CD14-positive monocyte (primary cell): ENCODE data around the gene SORBS2. TPM values are rescaled to one million over a fixed set of nuclear protein-coding genes. Genes with fewer than 3 reads are reported as not detected.

ENCODE experiments used
- DNase-seq, 3 donors: peaks; one replicate each; pipeline ENCODE4 v3.0.0-alpha.2; 2011 to 2022
- H2AFZ ChIP-seq: 2 replicates; pipeline ENCODE4 v1.6.0; 2012; ENCODE audit warnings: mild to moderate bottlenecking, low read depth, low read length, inconsistent platforms; ENCODE audit not compliant: insufficient read depth, poor library complexity, severe bottlenecking
- H3K27ac ChIP-seq, 2 donors: 1 replicate in 1 of 2; 2 replicates in 1 of 2; pipeline ENCODE4 v1.5.1; 2012 to 2013; ENCODE audit warnings: low read length in 2 of 2, control low read depth in 1 of 2, inconsistent platforms in 1 of 2, low read depth in 1 of 2, mild to moderate bottlenecking in 1 of 2
- H3K27me3 ChIP-seq, 2 donors: one replicate each; pipeline versions ENCODE4 v1.6.0 to v1.6.1; 2011 to 2013; ENCODE audit warnings: low read length in 2 of 2; ENCODE audit not compliant: control insufficient read depth in 2 of 2, insufficient read depth in 2 of 2
- H3K36me3 ChIP-seq, 2 donors: replicated peaks in 1 of 2; 1 replicate in 1 of 2; 2 replicates in 1 of 2; pipeline versions ENCODE4 v1.5.1 to v1.6.1; 2012 to 2013; ENCODE audit warnings: low read length in 2 of 2, control low read depth in 1 of 2, inconsistent platforms in 1 of 2, mild to moderate bottlenecking in 1 of 2; ENCODE audit not compliant: insufficient read depth in 2 of 2, control insufficient read depth in 1 of 2
- H3K4me1 ChIP-seq, 2 donors: 1 replicate in 1 of 2; 2 replicates in 1 of 2; pipeline versions ENCODE4 v1.5.1 to v1.6.1; 2012 to 2013; ENCODE audit warnings: low read length in 2 of 2, control low read depth in 1 of 2, inconsistent platforms in 1 of 2, mild to moderate bottlenecking in 1 of 2, moderate library complexity in 1 of 2; ENCODE audit not compliant: insufficient read depth in 2 of 2, control insufficient read depth in 1 of 2
- H3K4me2 ChIP-seq: replicated peaks from 2 replicates; pipeline ENCODE3; 2012; ENCODE audit warnings: low read length, moderate library complexity, mild to moderate bottlenecking; ENCODE audit not compliant: poor library complexity, severe bottlenecking; ENCODE audit errors: extremely low read depth
- H3K4me3 ChIP-seq, 3 experiments: fragments of 200-600 bp in 1 of 3; sonication (generic) in 1 of 3; replicated peaks in 1 of 3; 1 replicate in 2 of 3; 2 replicates in 1 of 3; pipeline ENCODE4 v1.5.1; 2011 to 2013; ENCODE audit warnings: low read length in 3 of 3, mild to moderate bottlenecking in 3 of 3, control low read depth in 2 of 3, low read depth in 2 of 3, inconsistent platforms in 1 of 3, moderate library complexity in 1 of 3
- H3K79me2 ChIP-seq: 2 replicates; pipeline ENCODE4 v1.6.0; 2012; ENCODE audit warnings: mild to moderate bottlenecking, control low read depth, inconsistent platforms, low read length, moderate library complexity; ENCODE audit not compliant: insufficient read depth
- H3K9ac ChIP-seq: 2 replicates; pipeline ENCODE4 v1.6.0; 2017; ENCODE audit warnings: low read length, mild to moderate bottlenecking; ENCODE audit not compliant: insufficient read depth, poor library complexity, severe bottlenecking
- H3K9me3 ChIP-seq, 2 donors: replicated peaks in 1 of 2; 1 replicate in 1 of 2; 2 replicates in 1 of 2; pipeline versions ENCODE4 v1.5.1 to v1.6.1; 2012 to 2013; ENCODE audit warnings: low read length in 2 of 2, control low read depth in 1 of 2; ENCODE audit not compliant: control insufficient read depth in 1 of 2, insufficient read depth in 1 of 2
- H4K20me1 ChIP-seq: 2 replicates; pipeline ENCODE4 v1.6.0; 2012; ENCODE audit warnings: mild to moderate bottlenecking, low read length, control low read depth, moderate library complexity; ENCODE audit not compliant: insufficient read depth
- H3K27ac Mint-ChIP-seq, 7 donors: one replicate each; pipeline ENCODE4 v1.8.0; 2020; ENCODE audit warnings: mild to moderate bottlenecking in 7 of 7, mixed read lengths in 7 of 7, moderate library complexity in 6 of 7, inconsistent platforms in 2 of 7
- H3K27me3 Mint-ChIP-seq, 3 donors: one replicate each; pipeline ENCODE4 v1.8.0; 2021 to 2022; ENCODE audit warnings: low read depth in 3 of 3, mild to moderate bottlenecking in 3 of 3, mixed read lengths in 3 of 3, moderate library complexity in 3 of 3, inconsistent platforms in 1 of 3
- H3K36me3 Mint-ChIP-seq, 2 donors: one replicate each; pipeline ENCODE4 v1.8.0; 2020; ENCODE audit warnings: mixed read lengths in 2 of 2, inconsistent platforms in 1 of 2, mild to moderate bottlenecking in 1 of 2
- H3K4me1 Mint-ChIP-seq: one replicate; pipeline ENCODE4 v1.8.0; 2020; ENCODE audit warnings: mild to moderate bottlenecking, mixed read lengths
- H3K4me3 Mint-ChIP-seq, 2 donors: one replicate each; pipeline ENCODE4 v1.8.0; 2020; ENCODE audit warnings: mild to moderate bottlenecking in 2 of 2, mixed read lengths in 2 of 2, moderate library complexity in 1 of 2
- H3K9me3 Mint-ChIP-seq, 7 donors: one replicate each; pipeline ENCODE4 v1.8.0; 2020 to 2022; ENCODE audit warnings: mixed read lengths in 7 of 7, mild to moderate bottlenecking in 6 of 7, moderate library complexity in 6 of 7, inconsistent platforms in 2 of 7
- WGBS: methylation state at CpG from one replicate; pipeline ENCODE4 v1.1.5; 2013; ENCODE audit warnings: missing lambda C conversion rate; ENCODE audit not compliant: insufficient coverage; 5-methylcytosine and 5-hydroxymethylcytosine counted together
- intact Hi-C, 2 donors: fragments of 100-400 bp; cut with micrococcal nuclease; formaldehyde crosslinking; loops; one replicate each; pipeline versions ENCODE4 v1.15.0 to v1.15.1; 2023
- polyA plus RNA-seq, 3 donors: library from polyadenylated mRNA; depleted of rRNA in 1 of 3; unstranded in 2 of 3; stranded (reverse) in 1 of 3; fragments of 300-500 nt in 2 of 3; fragments of >200 nt in 1 of 3; fragmentation: Illumina TruSeq in 2 of 3; gene quantifications; 1 replicate in 2 of 3; 2 replicates in 1 of 3; pipeline ENCODE4 v1.2.3, GENCODE V29; 2012 to 2021
- TF ChIP-seq, protein P1 (sequence below): fragments of 200-600 bp; IDR thresholded peaks from one replicate; pipeline ENCODE4 v1.8.0; 2022; ENCODE audit warnings: antibody characterized with exemption, mild to moderate bottlenecking

SORBS2 gene
- polyA plus RNA-seq, 3 donors, result not detected

- no peak overlapping the region for H2AFZ ChIP-seq
- no peak for DNase-seq
- no peak overlapping the region for H3K27ac ChIP-seq
- no peaks in the 10 kb centered on the region for H3K79me2 ChIP-seq
- peaks cover 0 to 2% (median 0%) of the 10 kb centered on the region in 3 donors for H3K27me3 Mint-ChIP-seq
- no peaks in the 10 kb centered on the region for H3K4me1 ChIP-seq
- no peaks in the 10 kb centered on the region for H3K4me1 Mint-ChIP-seq
- H3K27ac Mint-ChIP-seq, result no peak overlapping the region
- H3K9me3 Mint-ChIP-seq, result no peaks in the 10 kb centered on the region
- TF ChIP-seq, protein P1, sequence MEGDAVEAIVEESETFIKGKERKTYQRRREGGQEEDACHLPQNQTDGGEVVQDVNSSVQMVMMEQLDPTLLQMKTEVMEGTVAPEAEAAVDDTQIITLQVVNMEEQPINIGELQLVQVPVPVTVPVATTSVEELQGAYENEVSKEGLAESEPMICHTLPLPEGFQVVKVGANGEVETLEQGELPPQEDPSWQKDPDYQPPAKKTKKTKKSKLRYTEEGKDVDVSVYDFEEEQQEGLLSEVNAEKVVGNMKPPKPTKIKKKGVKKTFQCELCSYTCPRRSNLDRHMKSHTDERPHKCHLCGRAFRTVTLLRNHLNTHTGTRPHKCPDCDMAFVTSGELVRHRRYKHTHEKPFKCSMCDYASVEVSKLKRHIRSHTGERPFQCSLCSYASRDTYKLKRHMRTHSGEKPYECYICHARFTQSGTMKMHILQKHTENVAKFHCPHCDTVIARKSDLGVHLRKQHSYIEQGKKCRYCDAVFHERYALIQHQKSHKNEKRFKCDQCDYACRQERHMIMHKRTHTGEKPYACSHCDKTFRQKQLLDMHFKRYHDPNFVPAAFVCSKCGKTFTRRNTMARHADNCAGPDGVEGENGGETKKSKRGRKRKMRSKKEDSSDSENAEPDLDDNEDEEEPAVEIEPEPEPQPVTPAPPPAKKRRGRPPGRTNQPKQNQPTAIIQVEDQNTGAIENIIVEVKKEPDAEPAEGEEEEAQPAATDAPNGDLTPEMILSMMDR, result no peak
- no peak overlapping the region for H3K9ac ChIP-seq
- no peaks in the 10 kb centered on the region for H4K20me1 ChIP-seq
- H3K4me2 ChIP-seq, result no peak overlapping the region
- no peaks in the 10 kb centered on the region for H3K27me3 ChIP-seq
- H3K9me3 ChIP-seq, result no peaks in the 10 kb centered on the region
- no peak overlapping the region for H3K4me3 Mint-ChIP-seq
- H3K36me3 ChIP-seq, result no peaks in the 10 kb centered on the region
- H3K36me3 Mint-ChIP-seq, result no peaks in the 10 kb centered on the region
- intact Hi-C loops, result no loop called here
- 90% methylated on average over 3 of the region's 5 CpGs for WGBS
- no peak overlapping the region for H3K4me3 ChIP-seq
Observed at GRCh38 chr4:185831125-185831815, 19.3 kb upstream of the SORBS2 start.

DNA sequence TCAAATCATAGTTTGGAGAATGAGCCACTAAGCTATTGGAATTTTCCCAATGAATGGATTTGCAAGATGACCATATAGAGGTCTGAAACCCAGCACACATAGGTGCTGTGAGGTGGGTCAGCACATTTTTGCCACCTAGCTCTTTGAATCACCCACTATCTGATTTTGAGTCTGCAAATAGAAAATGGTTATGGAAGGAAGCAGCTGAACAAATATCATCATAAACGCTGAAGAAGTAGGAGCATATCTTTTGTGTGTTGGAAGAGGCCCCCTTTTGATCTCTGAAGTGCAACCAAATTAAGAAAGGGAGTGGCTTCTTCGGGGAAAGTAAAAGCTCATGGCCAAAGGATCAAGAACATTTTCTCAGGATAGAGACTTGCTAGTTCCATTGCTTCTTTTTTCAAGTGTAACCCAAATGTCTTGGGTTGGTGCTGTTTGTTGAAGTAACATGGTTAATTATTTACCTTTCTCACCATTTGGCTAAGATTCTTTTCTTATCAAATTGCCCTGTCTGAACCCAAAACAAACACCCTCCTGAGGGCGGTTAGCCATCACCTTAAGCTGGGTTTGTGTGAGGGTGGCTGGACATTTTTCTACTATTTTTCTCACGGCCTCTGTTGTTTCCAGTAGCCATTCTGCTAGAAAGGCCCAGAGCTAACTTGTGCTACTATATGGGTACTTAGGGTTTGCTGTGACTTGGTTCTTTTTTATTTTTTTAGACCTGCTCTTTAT lies 18.4 kb upstream of the SORBS2 start:
- no peaks in the 10 kb centered on the region for H3K27me3 ChIP-seq
- H3K27me3 Mint-ChIP-seq, result peaks cover 0 to 2% (median 0%) of the 10 kb centered on the region in 3 donors
- no peak overlapping the region for H3K27ac ChIP-seq
- H3K79me2 ChIP-seq, result no peaks in the 10 kb centered on the region
- intact Hi-C loops, result no loop called here
- no peaks in the 10 kb centered on the region for H3K9me3 ChIP-seq
- H3K27ac Mint-ChIP-seq, result no peak overlapping the region
- 63% methylated on average over 1 of the region's 4 CpGs for WGBS
- no peak overlapping the region for H3K9ac ChIP-seq
- TF ChIP-seq, protein P1, result no peak
- no peaks in the 10 kb centered on the region for H3K4me1 Mint-ChIP-seq
- H3K4me1 ChIP-seq, result no peaks in the 10 kb centered on the region
- H3K36me3 Mint-ChIP-seq, result no peaks in the 10 kb centered on the region
- no peak overlapping the region for H3K4me2 ChIP-seq
- no peaks in the 10 kb centered on the region for H4K20me1 ChIP-seq
- no peak overlapping the region for H2AFZ ChIP-seq
- no peak for DNase-seq
- H3K9me3 Mint-ChIP-seq, result no peaks in the 10 kb centered on the region
- H3K36me3 ChIP-seq, result no peaks in the 10 kb centered on the region
- H3K4me3 ChIP-seq, result no peak overlapping the region
- H3K4me3 Mint-ChIP-seq, result no peak overlapping the region
